Body of pancreas (tissue), 4 donors: ENCODE data around the gene GM2A. TPM values are rescaled to one million over a fixed set of nuclear protein-coding genes. Genes with fewer than 3 reads are reported as not detected.

ENCODE experiments used
- ATAC-seq: fragments of 150-250 bp; one replicate; pipeline ENCODE4 v1.9.1; 2016
- DNase-seq, 4 donors: peaks; one replicate each; pipeline ENCODE4 v3.0.0-alpha.2; 2019
- H3K27ac ChIP-seq, 4 donors: fragments of 200-600 bp; sonication (generic); 1 replicate in 3 of 4; 2 replicates in 1 of 4; pipeline versions ENCODE4 v1.5.1 to v1.6.1; 2016 to 2019; ENCODE audit warnings: mild to moderate bottlenecking in 1 of 4, mixed read lengths in 1 of 4, moderate library complexity in 1 of 4
- H3K27me3 ChIP-seq, 2 donors: fragments of 200-600 bp; sonication (generic); one replicate each; pipeline ENCODE4 v1.6.0; 2016; ENCODE audit warnings: mild to moderate bottlenecking in 1 of 2
- H3K36me3 ChIP-seq, 2 donors: fragments of 200-600 bp; sonication (generic); replicated peaks in 1 of 2; 2 replicates each; pipeline ENCODE4 v1.5.1; 2016; ENCODE audit warnings: low read depth in 2 of 2; ENCODE audit not compliant: insufficient read depth in 1 of 2
- H3K4me1 ChIP-seq: fragments of 200-600 bp; sonication (generic); one replicate; pipeline ENCODE4 v1.6.0; 2016
- H3K4me3 ChIP-seq, 2 donors: fragments of 200-600 bp; sonication (generic); 1 replicate in 1 of 2; 2 replicates in 1 of 2; pipeline ENCODE4 v1.5.1; 2016 to 2019
- H3K9me3 ChIP-seq, 3 donors: fragments of 200-600 bp; sonication (generic); 1 replicate in 2 of 3; 2 replicates in 1 of 3; pipeline ENCODE4 v1.5.1; 2016
- CTCF ChIP-seq, 7 experiments: fragments of 450-650 bp in 4 of 7; fragments of 200-600 bp in 3 of 7; sonication (generic) in 3 of 7; IDR thresholded peaks; one replicate each; pipeline ENCODE4 v1.5.1; 2016 to 2019; ENCODE audit warnings: antibody characterized with exemption in 7 of 7
- POLR2A ChIP-seq, 3 donors: fragments of 450-650 bp; IDR thresholded peaks; one replicate each; pipeline ENCODE4 v1.6.1; 2016; ENCODE audit warnings: antibody characterized with exemption in 3 of 3, mild to moderate bottlenecking in 2 of 3
- WGBS, 2 donors: methylation state at CpG; one replicate each; pipeline ENCODE4 v1.1.5; 2017; 5-methylcytosine and 5-hydroxymethylcytosine counted together
- intact Hi-C: fragments of 100-400 bp; cut with DNase I; formaldehyde crosslinking; loops from one replicate; pipeline ENCODE4 v1.15.1; 2023
- total RNA-seq, 2 donors: library from RNA; depleted of rRNA; stranded (reverse); fragments of >200 nt; gene quantifications; one replicate each; pipeline ENCODE4 v1.1.0, GENCODE V29; 2016

GM2A gene
- total RNA-seq, 2 donors from 2014 or later = 8.9 to 17.9 TPM

- no peak overlapping the region for H3K4me3 ChIP-seq
- 55 to 58% methylated on average over 6 of the region's 6 CpGs for WGBS, 2 donors
- H3K9me3 ChIP-seq = no peaks in the 10 kb centered on the region
- TF ChIP-seq CTCF (IDR thresholded peaks at IDR 0.05) (no peak), POLR2A (IDR thresholded peaks at IDR 0.05) (peak in 1 of 3 donors; percentile 19)
- ATAC-seq (peak; percentile 77), DNase-seq (peak; percentile 77 to 87 (median 86))
- no peaks in the 10 kb centered on the region for H3K36me3 ChIP-seq
- no peaks in the 10 kb centered on the region for H3K27me3 ChIP-seq
- intact Hi-C loops = no loop called here
- peak overlapping the region; percentile 60 to 89 (median 82) for H3K27ac ChIP-seq
- H3K4me1 ChIP-seq = peaks cover 39% of the 10 kb centered on the region
Measured at GRCh38 chr5:151222054-151222789, 30.8 kb upstream of the GM2A start.

DNA sequence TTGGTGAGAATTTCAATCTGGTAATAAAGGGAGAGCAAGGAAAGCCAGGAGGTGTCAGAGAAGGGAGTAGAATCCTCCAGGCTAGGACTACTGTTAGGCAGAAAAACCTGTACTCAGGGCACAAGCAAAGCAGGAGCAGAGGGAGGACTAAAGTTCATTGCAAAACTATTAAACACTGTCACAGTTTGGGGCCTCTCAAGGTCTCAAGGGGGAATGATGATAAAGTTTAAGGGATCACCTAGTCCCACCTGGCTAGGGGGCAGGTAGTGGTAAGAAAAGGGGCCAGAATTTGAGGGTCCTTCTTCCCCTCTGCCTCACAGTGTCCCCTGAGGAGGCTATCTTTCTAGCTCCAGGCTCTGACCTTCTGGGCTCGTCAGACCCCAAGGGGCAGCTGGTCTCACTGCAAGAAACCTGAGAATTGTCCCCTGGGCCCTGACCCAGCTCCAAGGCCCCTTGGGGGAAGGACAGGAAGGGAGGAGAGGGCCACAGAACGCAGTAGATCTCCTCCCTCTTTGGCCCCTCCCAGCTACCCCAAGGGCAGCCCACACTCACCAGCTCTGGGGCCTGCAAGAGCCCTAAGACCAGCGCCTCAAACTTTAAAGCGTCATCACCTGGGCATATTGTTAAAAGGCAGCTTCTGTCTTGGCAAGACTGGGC, 30.1 kb upstream of the GM2A start:
- peak; percentile 28 to 64 (median 56) for DNase-seq

GRCh38 chr5:151223447-151224264, 29.3 kb upstream of the GM2A start, which contains the start of gene CCDC69:
CCDC69 (minus strand) TSS chr5:151224092; CDS start chr5:151223970, 122 bp downstream.
- DNase-seq (peak; percentile 80 to 90 (median 82)), ATAC-seq (peak; percentile 78)
- intact Hi-C loops = no loop called here
- no peaks in the 10 kb centered on the region for H3K9me3 ChIP-seq
- peak within 1 kb of the TSS; percentile 42 to 59 for H3K4me3 ChIP-seq
- H3K27ac ChIP-seq = peak within 1 kb of the TSS; percentile 60 to 89 (median 82)
- 0 to 1% methylated on average over 12 to 58 of the region's 58 CpGs for WGBS, 2 donors
- no peaks in the 10 kb centered on the region for H3K36me3 ChIP-seq
- H3K4me1 ChIP-seq = peaks cover 39% of the 10 kb centered on the region
- TF ChIP-seq POLR2A (IDR thresholded peaks at IDR 0.05) (peak; percentile 61 to 81 (median 76)), CTCF (IDR thresholded peaks at IDR 0.05) (peak in 5 of 7 experiments; percentile 16 to 59 (median 37))
- H3K27me3 ChIP-seq = no peaks in the 10 kb centered on the region

More for the DNA sequence above, 30.1 kb upstream of the GM2A start:
- Histone ChIP-seq H3K27me3 (no peaks in the 10 kb centered on the region), H3K9me3 (no peaks in the 10 kb centered on the region), H3K4me3 (peak overlapping the region; percentile 42 to 59), H3K27ac (peak overlapping the region; percentile 60 to 89 (median 82)), H3K4me1 (peaks cover 39% of the 10 kb centered on the region), H3K36me3 (no peaks in the 10 kb centered on the region)
- ATAC-seq = peak; percentile 40
- TF ChIP-seq POLR2A (IDR thresholded peaks at IDR 0.05) = no peak
- TF ChIP-seq CTCF (IDR thresholded peaks at IDR 0.05) = no peak
- 6 to 14% methylated on average over 4 of the region's 4 CpGs for WGBS, 2 donors
- intact Hi-C loops = no loop called here

- TF ChIP-seq CTCF (IDR thresholded peaks at IDR 0.05) (no peak), POLR2A (IDR thresholded peaks at IDR 0.05) (no peak)
- Histone ChIP-seq H3K4me3 (no peak overlapping the region), H3K27me3 (no peaks in the 10 kb centered on the region), H3K36me3 (no peaks in the 10 kb centered on the region), H3K9me3 (no peaks in the 10 kb centered on the region), H3K27ac (peak overlapping the region in 3 of 4 donors; percentile 78 to 89 (median 86)), H3K4me1 (peaks cover 39% of the 10 kb centered on the region)
- intact Hi-C loops = no loop called here
- ATAC-seq (no peak), DNase-seq (no peak)
- WGBS, 2 donors = 82 to 90% methylated on average over 6 of the region's 6 CpGs
Measured at GRCh38 chr5:151224372-151224771, 28.6 kb upstream of the GM2A start.
